ENCODE data around the gene TTC39C. TPM values are rescaled to one million over a fixed set of nuclear protein-coding genes. Genes with fewer than 3 reads are reported as not detected.

Gene TTC39C
- total RNA-seq, 1 donor from 2014 or later = 12.8 TPM

DNA sequence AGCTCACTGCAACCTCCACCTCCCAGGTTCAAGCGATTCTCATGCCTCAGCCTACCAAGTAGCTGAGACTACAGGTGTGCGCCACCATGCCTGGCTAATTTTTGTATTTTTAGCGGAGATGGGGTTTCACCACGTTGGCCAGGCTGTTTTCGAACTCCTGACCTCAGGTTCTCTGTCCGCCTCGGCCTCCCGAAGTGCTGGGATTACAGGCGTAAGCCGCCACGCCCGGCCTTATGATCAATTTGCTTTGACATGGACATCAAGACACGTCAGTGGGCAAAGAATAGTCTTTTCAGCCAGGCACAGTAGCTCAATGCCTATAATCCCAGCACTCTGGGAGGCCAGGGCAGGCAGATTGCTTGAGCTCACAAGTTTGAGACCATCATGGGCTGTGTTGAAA, 76.3 kb downstream of the TTC39C start:
- H4K20me1 ChIP-seq (ENCODE audit: insufficient read depth, low read length) = no peaks in the 10 kb centered on the region
- no peaks in the 10 kb centered on the region for H3K4me1 ChIP-seq (ENCODE audit: insufficient read depth, low read length)
- no peaks in the 10 kb centered on the region for H3K9me3 ChIP-seq (ENCODE audit: insufficient read depth, low read depth, low read length)
- H3K9me3 Mint-ChIP-seq (ENCODE audit: unreplicated experiment) = no peaks in the 10 kb centered on the region
- peaks cover 4% of the 10 kb centered on the region for H3K36me3 Mint-ChIP-seq (ENCODE audit: low read depth, unreplicated experiment)
- H3K27me3 ChIP-seq (ENCODE audit: insufficient read depth, low read length) = no peaks in the 10 kb centered on the region
- FAIRE-seq (no peak), DNase-seq (ENCODE audit: low read depth) (no peak)
- H3K79me2 ChIP-seq (ENCODE audit: insufficient read depth, low read length) = no peaks in the 10 kb centered on the region
- H3K4me1 Mint-ChIP-seq (ENCODE audit: low read depth, unreplicated experiment) = peaks cover 2% of the 10 kb centered on the region
- H3K4me3 Mint-ChIP-seq (ENCODE audit: unreplicated experiment) = no peak overlapping the region
- no peak overlapping the region for H3K27ac ChIP-seq (ENCODE audit: low read depth, low read length)
- H3K4me3 ChIP-seq (ENCODE audit: insufficient read depth, low read depth, low read length) = no peak overlapping the region
- no peak overlapping the region for H3K4me2 ChIP-seq (ENCODE audit: low read length)
- no peak overlapping the region for H3K9ac ChIP-seq (ENCODE audit: low read length)
- no peak overlapping the region for H2AFZ ChIP-seq (ENCODE audit: low read depth, low read length)
- H3K27me3 Mint-ChIP-seq (ENCODE audit: low read depth, unreplicated experiment) = no peaks in the 10 kb centered on the region
- H3K36me3 ChIP-seq (ENCODE audit: insufficient read depth, low read length) = no peaks in the 10 kb centered on the region
- H3K27ac Mint-ChIP-seq (ENCODE audit: unreplicated experiment) = no peak overlapping the region
- TF ChIP-seq, protein P1, sequence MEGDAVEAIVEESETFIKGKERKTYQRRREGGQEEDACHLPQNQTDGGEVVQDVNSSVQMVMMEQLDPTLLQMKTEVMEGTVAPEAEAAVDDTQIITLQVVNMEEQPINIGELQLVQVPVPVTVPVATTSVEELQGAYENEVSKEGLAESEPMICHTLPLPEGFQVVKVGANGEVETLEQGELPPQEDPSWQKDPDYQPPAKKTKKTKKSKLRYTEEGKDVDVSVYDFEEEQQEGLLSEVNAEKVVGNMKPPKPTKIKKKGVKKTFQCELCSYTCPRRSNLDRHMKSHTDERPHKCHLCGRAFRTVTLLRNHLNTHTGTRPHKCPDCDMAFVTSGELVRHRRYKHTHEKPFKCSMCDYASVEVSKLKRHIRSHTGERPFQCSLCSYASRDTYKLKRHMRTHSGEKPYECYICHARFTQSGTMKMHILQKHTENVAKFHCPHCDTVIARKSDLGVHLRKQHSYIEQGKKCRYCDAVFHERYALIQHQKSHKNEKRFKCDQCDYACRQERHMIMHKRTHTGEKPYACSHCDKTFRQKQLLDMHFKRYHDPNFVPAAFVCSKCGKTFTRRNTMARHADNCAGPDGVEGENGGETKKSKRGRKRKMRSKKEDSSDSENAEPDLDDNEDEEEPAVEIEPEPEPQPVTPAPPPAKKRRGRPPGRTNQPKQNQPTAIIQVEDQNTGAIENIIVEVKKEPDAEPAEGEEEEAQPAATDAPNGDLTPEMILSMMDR (IDR thresholded peaks at IDR 0.05; ENCODE audit: insufficient read depth, low read depth, low read length) = no peak
- TF ChIP-seq EZH2 (IDR thresholded peaks at IDR 0.05; ENCODE audit: insufficient read depth, low read length) = no peak

- Mint-ChIP-seq H3K36me3 (ENCODE audit: low read depth, unreplicated experiment) (peaks cover 9% of the 10 kb centered on the region), H3K9me3 (ENCODE audit: unreplicated experiment) (no peaks in the 10 kb centered on the region), H3K27me3 (ENCODE audit: low read depth, unreplicated experiment) (no peaks in the 10 kb centered on the region), H3K27ac (ENCODE audit: unreplicated experiment) (no peak overlapping the region), H3K4me3 (ENCODE audit: unreplicated experiment) (no peak overlapping the region), H3K4me1 (ENCODE audit: low read depth, unreplicated experiment) (no peaks in the 10 kb centered on the region)
- Histone ChIP-seq H3K79me2 (ENCODE audit: insufficient read depth, low read length) (no peaks in the 10 kb centered on the region), H3K9me3 (ENCODE audit: insufficient read depth, low read depth, low read length) (peaks cover 4% of the 10 kb centered on the region), H3K36me3 (ENCODE audit: insufficient read depth, low read length) (no peaks in the 10 kb centered on the region), H3K4me2 (ENCODE audit: low read length) (no peak overlapping the region), H4K20me1 (ENCODE audit: insufficient read depth, low read length) (no peaks in the 10 kb centered on the region), H3K9ac (ENCODE audit: low read length) (no peak overlapping the region), H3K27me3 (ENCODE audit: insufficient read depth, low read length) (no peaks in the 10 kb centered on the region), H3K4me3 (ENCODE audit: insufficient read depth, low read depth, low read length) (no peak overlapping the region), H3K4me1 (ENCODE audit: insufficient read depth, low read length) (no peaks in the 10 kb centered on the region), H3K27ac (ENCODE audit: low read depth, low read length) (no peak overlapping the region), H2AFZ (ENCODE audit: low read depth, low read length) (no peak overlapping the region)
- no peak for TF ChIP-seq EZH2 (IDR thresholded peaks at IDR 0.05; ENCODE audit: insufficient read depth, low read length)
- TF ChIP-seq, protein P1 (IDR thresholded peaks at IDR 0.05; ENCODE audit: insufficient read depth, low read depth, low read length) = no peak
- no peak for DNase-seq (ENCODE audit: low read depth)
- no peak for FAIRE-seq
Observed at GRCh38 chr18:24094561-24094960, 80.0 kb downstream of the TTC39C start.

GRCh38 chr18:24095976-24096375, 81.4 kb downstream of the TTC39C start:
- no peaks in the 10 kb centered on the region for H3K27me3 Mint-ChIP-seq (ENCODE audit: low read depth, unreplicated experiment)
- TF ChIP-seq, protein P1 (IDR thresholded peaks at IDR 0.05; ENCODE audit: insufficient read depth, low read depth, low read length) = no peak
- TF ChIP-seq EZH2 (IDR thresholded peaks at IDR 0.05; ENCODE audit: insufficient read depth, low read length) = no peak
- DNase-seq (ENCODE audit: low read depth) (no peak), FAIRE-seq (no peak)
- H3K9me3 Mint-ChIP-seq (ENCODE audit: unreplicated experiment) = no peaks in the 10 kb centered on the region
- H3K27ac Mint-ChIP-seq (ENCODE audit: unreplicated experiment) = no peak overlapping the region
- Histone ChIP-seq H2AFZ (ENCODE audit: low read depth, low read length) (no peak overlapping the region), H4K20me1 (ENCODE audit: insufficient read depth, low read length) (no peaks in the 10 kb centered on the region), H3K4me2 (ENCODE audit: low read length) (no peak overlapping the region), H3K4me3 (ENCODE audit: insufficient read depth, low read depth, low read length) (no peak overlapping the region), H3K27ac (ENCODE audit: low read depth, low read length) (no peak overlapping the region), H3K79me2 (ENCODE audit: insufficient read depth, low read length) (no peaks in the 10 kb centered on the region), H3K9ac (ENCODE audit: low read length) (no peak overlapping the region), H3K9me3 (ENCODE audit: insufficient read depth, low read depth, low read length) (peaks cover 4% of the 10 kb centered on the region), H3K36me3 (ENCODE audit: insufficient read depth, low read length) (no peaks in the 10 kb centered on the region), H3K4me1 (ENCODE audit: insufficient read depth, low read length) (no peaks in the 10 kb centered on the region), H3K27me3 (ENCODE audit: insufficient read depth, low read length) (no peaks in the 10 kb centered on the region)
- H3K4me1 Mint-ChIP-seq (ENCODE audit: low read depth, unreplicated experiment) = no peaks in the 10 kb centered on the region
- no peak overlapping the region for H3K4me3 Mint-ChIP-seq (ENCODE audit: unreplicated experiment)
- peaks cover 9% of the 10 kb centered on the region for H3K36me3 Mint-ChIP-seq (ENCODE audit: low read depth, unreplicated experiment)

All from astrocyte (in vitro differentiated cells and primary cell).